ENCODE measurements around the gene R3HDM2. TPM values are rescaled to one million over a fixed set of nuclear protein-coding genes. Genes with fewer than 3 reads are reported as not detected.
A peak's percentile ranks its signal among the peaks of the same experiment; 100 is the strongest.

R3HDM2 gene
- total RNA-seq, 2 experiments from 2014 or later = 25.8 to 47.2 TPM

GRCh38 chr12:57360468-57360867, 70.4 kb downstream of the R3HDM2 start:
- intact Hi-C loops (cut with micrococcal nuclease; ENCODE audit: unreplicated experiment) = no loop called here
- Histone ChIP-seq H3K4me1 (ENCODE audit: insufficient read depth, low read length, poor library complexity, severe bottlenecking) (no peaks in the 10 kb centered on the region), H2AFZ (ENCODE audit: low read length) (no peak overlapping the region), H3K4me2 (ENCODE audit: low read length) (no peak overlapping the region), H3K27ac (ENCODE audit: low read depth, low read length, poor library complexity, severe bottlenecking) (no peak overlapping the region), H4K20me1 (ENCODE audit: insufficient read depth, low read length) (no peaks in the 10 kb centered on the region), H3K9me3 (ENCODE audit: low read length) (no peaks in the 10 kb centered on the region), H3K36me3 (ENCODE audit: insufficient read depth, low read length) (no peaks in the 10 kb centered on the region), H3K4me3 (ENCODE audit: low read depth, low read length, poor library complexity, severe bottlenecking) (no peak overlapping the region), H3K9me2 (ENCODE audit: insufficient read depth, low read length) (no peaks in the 10 kb centered on the region), H3K79me2 (ENCODE audit: insufficient read depth, low read depth, low read length) (no peaks in the 10 kb centered on the region)
- BruUV-seq (replicated peaks) = no TSS peak
- POLR2A ChIA-PET = interaction anchor here (0.6 kb wide), 1 partner anchor 50 kb away, joined by 5 read pairs; no protein-coding TSS in a partner anchor
- no peak for DNase-seq (ENCODE audit: low spot score)
- CTCF ChIA-PET (ENCODE audit: unreplicated experiment) = no interaction called here
- TF ChIP-seq EZH2phosphoT487 (IDR thresholded peaks at IDR 0.05; ENCODE audit: borderline replicate concordance, low read depth, low read length) = no peak
- TF ChIP-seq CTCF (conservative IDR thresholded peaks at IDR 0.05; ENCODE audit: low read length) = no peak

GRCh38 chr12:57358646-57359045, 72.2 kb downstream of the R3HDM2 start:
- ChIA-PET CTCF (ENCODE audit: unreplicated experiment) (no interaction called here), POLR2A (interaction anchor here (0.7 to 1.5 kb wide), 2 partner anchors 33 to 78 kb away, joined by 3 read pairs; no protein-coding TSS in a partner anchor)
- Histone ChIP-seq H3K27ac (ENCODE audit: low read depth, low read length, poor library complexity, severe bottlenecking) (no peak overlapping the region), H3K79me2 (ENCODE audit: insufficient read depth, low read depth, low read length) (no peaks in the 10 kb centered on the region), H3K9me3 (ENCODE audit: low read length) (no peaks in the 10 kb centered on the region), H4K20me1 (ENCODE audit: insufficient read depth, low read length) (no peaks in the 10 kb centered on the region), H3K4me1 (ENCODE audit: insufficient read depth, low read length, poor library complexity, severe bottlenecking) (no peaks in the 10 kb centered on the region), H3K36me3 (ENCODE audit: insufficient read depth, low read length) (no peaks in the 10 kb centered on the region), H3K9me2 (ENCODE audit: insufficient read depth, low read length) (no peaks in the 10 kb centered on the region), H3K4me3 (ENCODE audit: low read depth, low read length, poor library complexity, severe bottlenecking) (no peak overlapping the region), H2AFZ (ENCODE audit: low read length) (no peak overlapping the region), H3K4me2 (ENCODE audit: low read length) (no peak overlapping the region)
- TF ChIP-seq EZH2phosphoT487 (IDR thresholded peaks at IDR 0.05; ENCODE audit: borderline replicate concordance, low read depth, low read length) = no peak
- intact Hi-C loops (cut with micrococcal nuclease; ENCODE audit: unreplicated experiment) = no loop called here
- DNase-seq (ENCODE audit: low spot score) = no peak
- no TSS peak for BruUV-seq (replicated peaks)

GRCh38 chr12:57355734-57356133, 75.1 kb downstream of the R3HDM2 start:
- H4K20me1 ChIP-seq (ENCODE audit: insufficient read depth, low read length) = no peaks in the 10 kb centered on the region
- H3K4me3 ChIP-seq (ENCODE audit: low read depth, low read length, poor library complexity, severe bottlenecking) = no peak overlapping the region
- TF ChIP-seq CTCF (conservative IDR thresholded peaks at IDR 0.05; ENCODE audit: low read length) (no peak), EZH2phosphoT487 (IDR thresholded peaks at IDR 0.05; ENCODE audit: borderline replicate concordance, low read depth, low read length) (no peak)
- DNase-seq (ENCODE audit: low spot score) = no peak
- no peak overlapping the region for H2AFZ ChIP-seq (ENCODE audit: low read length)
- no peaks in the 10 kb centered on the region for H3K79me2 ChIP-seq (ENCODE audit: insufficient read depth, low read depth, low read length)
- TSS peak; percentile 42 for BruUV-seq (replicated peaks)
- no peaks in the 10 kb centered on the region for H3K9me3 ChIP-seq (ENCODE audit: low read length)
- CTCF ChIA-PET (ENCODE audit: unreplicated experiment) = no interaction called here
- H3K4me1 ChIP-seq (ENCODE audit: insufficient read depth, low read length, poor library complexity, severe bottlenecking) = no peaks in the 10 kb centered on the region
- H3K4me2 ChIP-seq (ENCODE audit: low read length) = no peak overlapping the region
- intact Hi-C loops (cut with micrococcal nuclease; ENCODE audit: unreplicated experiment) = no loop called here
- H3K36me3 ChIP-seq (ENCODE audit: insufficient read depth, low read length) = no peaks in the 10 kb centered on the region
- no peak overlapping the region for H3K27ac ChIP-seq (ENCODE audit: low read depth, low read length, poor library complexity, severe bottlenecking)
- POLR2A ChIA-PET = no interaction called here
- no peaks in the 10 kb centered on the region for H3K9me2 ChIP-seq (ENCODE audit: insufficient read depth, low read length)
